RWPE1 (cell line): ENCODE data around the gene METTL24.

ENCODE experiments used
- CTCF ChIA-PET: fragments of 350-600 bp; sonication (Branson Sonifier 250); formaldehyde crosslinking; extraction: SDS; loops from one replicate; lab custom pipeline; 2021; lab: Yijun Ruan, JAX
- POLR2A ChIA-PET: fragments of 400-600 bp; formaldehyde crosslinking; extraction: SDS; loops from one replicate; lab custom pipeline; 2020; ENCODE audit warnings: antibody characterized with exemption; ENCODE audit not compliant: low non-redundant PET; lab: Yijun Ruan, JAX
- DNase-seq: peaks from one replicate; pipeline ENCODE4 v3.0.0; 2012; ENCODE audit warnings: low spot score
- H3K27ac ChIP-seq: fragments of 450-650 bp; 2 replicates; pipeline ENCODE4 v1.5.1; 2017
- TF ChIP-seq, protein P1 (sequence below): fragments of 450-650 bp; conservative IDR thresholded peaks from 2 replicates; pipeline ENCODE4 v1.5.1; 2017; ENCODE audit warnings: low read depth, mild to moderate bottlenecking

The METTL24 gene

DNA sequence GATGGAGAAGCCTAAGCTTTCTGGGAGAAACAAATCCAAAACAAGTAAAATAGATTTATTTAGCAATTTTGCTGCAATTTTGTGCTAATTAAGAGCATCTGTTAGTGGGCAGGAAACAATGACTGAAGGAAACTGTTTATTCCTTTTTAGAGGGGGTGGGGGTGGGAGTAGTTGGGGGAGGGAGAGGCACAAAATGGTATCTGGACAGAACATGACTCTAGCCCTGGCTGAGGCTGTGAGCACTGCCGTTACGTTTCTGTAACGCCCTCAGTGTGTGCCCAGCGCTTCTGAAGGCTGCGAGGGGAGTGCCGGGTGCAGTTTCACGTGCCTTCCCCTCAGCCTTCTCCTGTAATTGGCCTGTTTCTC is 28.8 kb downstream of the METTL24 start:
- POLR2A ChIA-PET, result no interaction called here
- CTCF ChIA-PET, result no interaction called here
- no peak for DNase-seq
- TF ChIP-seq, protein P1, sequence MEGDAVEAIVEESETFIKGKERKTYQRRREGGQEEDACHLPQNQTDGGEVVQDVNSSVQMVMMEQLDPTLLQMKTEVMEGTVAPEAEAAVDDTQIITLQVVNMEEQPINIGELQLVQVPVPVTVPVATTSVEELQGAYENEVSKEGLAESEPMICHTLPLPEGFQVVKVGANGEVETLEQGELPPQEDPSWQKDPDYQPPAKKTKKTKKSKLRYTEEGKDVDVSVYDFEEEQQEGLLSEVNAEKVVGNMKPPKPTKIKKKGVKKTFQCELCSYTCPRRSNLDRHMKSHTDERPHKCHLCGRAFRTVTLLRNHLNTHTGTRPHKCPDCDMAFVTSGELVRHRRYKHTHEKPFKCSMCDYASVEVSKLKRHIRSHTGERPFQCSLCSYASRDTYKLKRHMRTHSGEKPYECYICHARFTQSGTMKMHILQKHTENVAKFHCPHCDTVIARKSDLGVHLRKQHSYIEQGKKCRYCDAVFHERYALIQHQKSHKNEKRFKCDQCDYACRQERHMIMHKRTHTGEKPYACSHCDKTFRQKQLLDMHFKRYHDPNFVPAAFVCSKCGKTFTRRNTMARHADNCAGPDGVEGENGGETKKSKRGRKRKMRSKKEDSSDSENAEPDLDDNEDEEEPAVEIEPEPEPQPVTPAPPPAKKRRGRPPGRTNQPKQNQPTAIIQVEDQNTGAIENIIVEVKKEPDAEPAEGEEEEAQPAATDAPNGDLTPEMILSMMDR, result no peak
- no peak overlapping the region for H3K27ac ChIP-seq

DNA sequence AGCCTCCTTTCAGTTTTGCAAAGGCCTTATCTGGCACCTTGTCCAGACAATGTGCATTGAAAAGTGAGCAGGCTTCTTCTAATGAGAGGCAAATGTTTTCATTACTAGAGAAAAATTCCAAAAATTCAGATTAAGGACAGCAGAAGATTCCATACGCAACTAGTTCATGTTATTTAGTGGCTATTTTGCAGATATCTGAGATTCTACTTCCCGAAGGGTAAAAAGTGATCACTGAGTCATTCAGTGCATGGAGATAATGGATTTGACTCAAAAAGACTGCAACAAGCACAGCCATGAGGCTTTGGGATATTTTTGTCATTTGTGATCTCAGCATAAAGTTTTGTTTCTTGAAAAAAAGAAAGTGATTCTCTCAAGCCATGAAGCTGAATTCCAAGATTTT is 29.9 kb downstream of the METTL24 start:
- DNase-seq, result no peak
- no peak overlapping the region for H3K27ac ChIP-seq
- ChIA-PET POLR2A (no interaction called here), CTCF (no interaction called here)
- TF ChIP-seq, protein P1, result no peak

DNA sequence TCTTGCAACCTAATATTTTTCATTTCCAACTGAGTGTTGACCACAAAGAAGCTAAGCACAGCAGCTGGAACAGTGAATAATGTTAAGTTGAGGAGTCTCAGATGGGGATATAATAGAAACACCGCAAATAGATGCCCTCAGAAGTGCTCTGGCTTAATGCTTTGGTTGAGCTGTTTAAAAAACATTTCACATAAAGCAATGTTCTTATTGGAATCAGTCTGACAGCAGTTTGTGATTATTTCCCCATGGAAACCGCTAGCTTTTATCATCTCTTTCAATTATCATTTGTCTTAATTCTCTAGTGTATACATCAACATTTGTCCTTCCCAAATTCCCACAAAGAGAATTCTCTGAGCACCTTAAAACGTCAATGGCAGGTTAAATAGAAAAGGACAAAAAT is 30.8 kb downstream of the METTL24 start:
- CTCF ChIA-PET, result no interaction called here
- POLR2A ChIA-PET, result no interaction called here
- DNase-seq, result no peak
- TF ChIP-seq, protein P1, result no peak
- no peak overlapping the region for H3K27ac ChIP-seq

DNA sequence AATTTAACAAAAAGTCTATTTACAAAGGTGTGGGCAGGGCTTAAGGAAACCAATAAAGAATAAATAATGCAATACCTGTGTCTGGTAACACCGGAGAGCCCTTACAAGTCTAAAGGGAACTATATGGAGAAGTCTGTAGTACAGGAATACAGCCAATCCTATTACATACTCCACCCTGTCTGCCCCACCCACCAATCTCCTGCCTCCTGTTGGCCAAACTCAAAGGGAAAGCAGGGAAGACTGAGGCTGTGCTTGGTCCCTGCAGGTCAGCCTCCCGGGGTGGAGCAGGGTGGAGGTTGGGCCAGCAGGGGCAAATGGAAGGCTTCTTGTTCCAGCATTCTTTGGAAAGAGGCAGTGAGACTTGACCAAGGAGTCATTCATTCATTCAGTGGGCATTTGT is 31.5 kb downstream of the METTL24 start:
- H3K27ac ChIP-seq, result no peak overlapping the region
- no peak for DNase-seq
- TF ChIP-seq, protein P1, result no peak
- POLR2A ChIA-PET, result no interaction called here
- CTCF ChIA-PET, result no interaction called here

DNA sequence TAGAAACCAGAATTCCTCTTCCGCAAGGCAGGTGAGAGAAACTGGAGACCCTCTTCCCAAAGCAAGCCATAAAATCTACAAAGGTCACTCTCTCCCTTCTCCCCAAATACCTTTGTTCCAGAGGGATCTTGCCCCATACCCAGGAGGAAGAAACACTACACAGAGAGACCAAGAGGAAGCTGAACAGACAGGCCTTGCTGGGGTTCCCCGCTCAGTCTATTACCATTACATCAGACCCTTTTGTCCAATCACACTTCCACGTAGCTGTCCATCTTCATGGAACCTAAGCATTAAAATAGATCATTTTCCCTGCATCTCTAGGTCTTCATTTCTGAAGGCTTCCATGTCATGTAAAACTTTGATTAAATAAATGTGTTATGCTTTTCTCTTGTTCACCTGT is 32.1 kb downstream of the METTL24 start:
- no peak overlapping the region for H3K27ac ChIP-seq
- POLR2A ChIA-PET, result no interaction called here
- CTCF ChIA-PET, result no interaction called here
- TF ChIP-seq, protein P1, result no peak
- no peak for DNase-seq

DNA sequence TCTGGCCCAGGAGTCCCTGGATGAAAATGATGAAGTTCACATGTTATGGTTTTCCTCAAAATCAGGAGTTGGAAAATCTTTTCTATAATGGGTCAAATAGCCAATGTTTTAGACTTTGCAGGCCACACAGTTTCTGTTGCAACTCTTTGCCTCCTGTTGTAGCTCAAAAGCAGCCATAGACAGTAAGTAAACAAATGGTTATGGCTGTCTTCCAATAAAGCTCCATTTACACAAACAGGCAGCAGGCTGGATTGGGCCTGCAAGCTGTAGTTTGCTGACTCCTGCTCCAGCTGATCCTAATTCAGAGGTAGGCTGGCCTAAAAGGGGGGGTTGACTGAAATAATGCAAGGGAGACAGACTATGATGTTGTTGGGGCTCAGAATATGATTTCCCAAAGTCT is 33.0 kb downstream of the METTL24 start:
- DNase-seq, result no peak
- ChIA-PET POLR2A (no interaction called here), CTCF (interaction anchor here (0.5 to 0.6 kb wide), 2 partner anchors 286 to 1922 kb away, joined by 4 to 7 read pairs; no protein-coding TSS in a partner anchor)
- no peak overlapping the region for H3K27ac ChIP-seq
- TF ChIP-seq, protein P1, result no peak

DNA sequence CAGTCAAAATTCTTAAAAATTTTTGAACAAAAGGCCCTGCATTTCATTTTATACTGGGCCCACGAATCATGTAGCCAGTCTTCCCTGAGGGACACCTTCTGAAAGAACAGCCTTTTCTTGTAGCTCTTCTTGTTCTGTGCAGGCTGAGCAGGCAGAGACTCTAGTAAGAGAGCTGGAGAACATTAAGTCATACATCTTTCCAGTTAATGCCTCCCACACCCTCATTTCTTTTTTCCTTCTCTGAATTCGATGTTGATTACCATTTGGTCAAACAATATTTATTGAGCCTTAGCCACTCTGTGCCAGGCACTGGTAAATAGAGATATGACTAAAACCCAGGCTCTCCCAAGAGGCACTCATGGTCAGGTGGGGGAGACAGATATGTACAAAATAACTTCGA is 33.6 kb downstream of the METTL24 start:
- DNase-seq, result no peak
- CTCF ChIA-PET, result no interaction called here
- POLR2A ChIA-PET, result no interaction called here
- TF ChIP-seq, protein P1, result no peak
- H3K27ac ChIP-seq, result no peak overlapping the region
